ENCODE results near the gene GUF1.

GRCh38 chr4:44727471-44727870 is 49.3 kb downstream of the GUF1 start:
- TF ChIP-seq, protein P1, sequence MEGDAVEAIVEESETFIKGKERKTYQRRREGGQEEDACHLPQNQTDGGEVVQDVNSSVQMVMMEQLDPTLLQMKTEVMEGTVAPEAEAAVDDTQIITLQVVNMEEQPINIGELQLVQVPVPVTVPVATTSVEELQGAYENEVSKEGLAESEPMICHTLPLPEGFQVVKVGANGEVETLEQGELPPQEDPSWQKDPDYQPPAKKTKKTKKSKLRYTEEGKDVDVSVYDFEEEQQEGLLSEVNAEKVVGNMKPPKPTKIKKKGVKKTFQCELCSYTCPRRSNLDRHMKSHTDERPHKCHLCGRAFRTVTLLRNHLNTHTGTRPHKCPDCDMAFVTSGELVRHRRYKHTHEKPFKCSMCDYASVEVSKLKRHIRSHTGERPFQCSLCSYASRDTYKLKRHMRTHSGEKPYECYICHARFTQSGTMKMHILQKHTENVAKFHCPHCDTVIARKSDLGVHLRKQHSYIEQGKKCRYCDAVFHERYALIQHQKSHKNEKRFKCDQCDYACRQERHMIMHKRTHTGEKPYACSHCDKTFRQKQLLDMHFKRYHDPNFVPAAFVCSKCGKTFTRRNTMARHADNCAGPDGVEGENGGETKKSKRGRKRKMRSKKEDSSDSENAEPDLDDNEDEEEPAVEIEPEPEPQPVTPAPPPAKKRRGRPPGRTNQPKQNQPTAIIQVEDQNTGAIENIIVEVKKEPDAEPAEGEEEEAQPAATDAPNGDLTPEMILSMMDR (IDR thresholded peaks at IDR 0.05) = no peak
- no peak for TF ChIP-seq POLR2A (IDR thresholded peaks at IDR 0.05)

Measured in adrenal gland (tissue), 5 donors.